ENCODE results near the gene DES.

DNA sequence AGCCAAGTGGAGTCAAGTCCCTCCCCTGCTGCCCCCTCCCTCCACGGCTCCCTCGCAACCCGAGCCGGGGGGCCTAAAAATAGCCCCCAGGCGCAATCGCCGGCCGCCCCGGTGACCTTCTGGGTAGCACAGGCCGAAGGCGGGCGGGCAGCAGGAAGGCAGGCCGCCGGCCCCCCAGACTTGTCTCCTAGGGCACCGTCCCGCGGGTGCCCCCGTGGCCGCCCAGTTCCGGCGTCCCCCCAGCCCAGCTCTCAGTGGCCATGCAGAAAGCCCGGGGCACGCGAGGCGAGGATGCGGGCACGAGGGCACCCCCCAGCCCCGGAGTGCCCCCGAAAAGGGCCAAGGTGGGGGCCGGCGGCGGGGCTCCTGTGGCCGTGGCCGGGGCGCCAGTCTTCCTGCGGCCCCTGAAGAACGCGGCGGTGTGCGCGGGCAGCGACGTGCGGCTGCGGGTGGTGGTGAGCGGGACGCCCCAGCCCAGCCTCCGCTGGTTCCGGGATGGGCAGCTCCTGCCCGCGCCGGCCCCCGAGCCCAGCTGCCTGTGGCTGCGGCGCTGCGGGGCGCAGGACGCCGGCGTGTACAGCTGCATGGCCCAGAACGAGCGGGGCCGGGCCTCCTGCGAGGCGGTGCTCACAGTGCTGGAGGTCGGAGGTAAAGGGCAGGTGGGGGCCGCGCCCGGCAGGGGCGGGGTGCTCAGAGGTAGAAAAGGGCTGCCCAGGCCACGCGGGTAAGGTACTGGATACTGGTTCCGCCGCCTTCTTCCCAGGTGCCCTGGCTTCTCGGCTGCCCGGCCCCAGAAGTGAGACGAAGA, 16.7 kb downstream of the DES start, which contains the start of gene SPEG:
- TF ChIP-seq POLR2A (IDR thresholded peaks at IDR 0.05) (no peak), POLR2AphosphoS5 (IDR thresholded peaks at IDR 0.05) (no peak)
- TF ChIP-seq, protein P1, sequence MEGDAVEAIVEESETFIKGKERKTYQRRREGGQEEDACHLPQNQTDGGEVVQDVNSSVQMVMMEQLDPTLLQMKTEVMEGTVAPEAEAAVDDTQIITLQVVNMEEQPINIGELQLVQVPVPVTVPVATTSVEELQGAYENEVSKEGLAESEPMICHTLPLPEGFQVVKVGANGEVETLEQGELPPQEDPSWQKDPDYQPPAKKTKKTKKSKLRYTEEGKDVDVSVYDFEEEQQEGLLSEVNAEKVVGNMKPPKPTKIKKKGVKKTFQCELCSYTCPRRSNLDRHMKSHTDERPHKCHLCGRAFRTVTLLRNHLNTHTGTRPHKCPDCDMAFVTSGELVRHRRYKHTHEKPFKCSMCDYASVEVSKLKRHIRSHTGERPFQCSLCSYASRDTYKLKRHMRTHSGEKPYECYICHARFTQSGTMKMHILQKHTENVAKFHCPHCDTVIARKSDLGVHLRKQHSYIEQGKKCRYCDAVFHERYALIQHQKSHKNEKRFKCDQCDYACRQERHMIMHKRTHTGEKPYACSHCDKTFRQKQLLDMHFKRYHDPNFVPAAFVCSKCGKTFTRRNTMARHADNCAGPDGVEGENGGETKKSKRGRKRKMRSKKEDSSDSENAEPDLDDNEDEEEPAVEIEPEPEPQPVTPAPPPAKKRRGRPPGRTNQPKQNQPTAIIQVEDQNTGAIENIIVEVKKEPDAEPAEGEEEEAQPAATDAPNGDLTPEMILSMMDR (IDR thresholded peaks at IDR 0.05): no peak
